NOMO-1 treated with DMSO at 0.1 percent for 48 hours (cell line): Measurements from ENCODE around the gene SRBD1.

Experiments
- DNase-seq: peaks from one replicate; lab custom pipeline; 2025; ENCODE audit not compliant: unreplicated experiment; lab: John Stamatoyannopoulos, UW

Gene SRBD1

GRCh38 chr2:45595721-45596435, 15.2 kb downstream of the SRBD1 start:
- no peak for DNase-seq

GRCh38 chr2:45591073-45591472, 20.0 kb downstream of the SRBD1 start:
- no peak for DNase-seq

GRCh38 chr2:45588158-45588829, 22.8 kb downstream of the SRBD1 start:
- DNase-seq: no peak

GRCh38 chr2:45586600-45586999, 24.5 kb downstream of the SRBD1 start:
- no peak for DNase-seq

GRCh38 chr2:45585267-45585861, 25.7 kb downstream of the SRBD1 start:
- peak; percentile 55 for DNase-seq

- DNase-seq: peak; percentile 76
Measured at GRCh38 chr2:45583977-45584376, 27.1 kb downstream of the SRBD1 start.

- DNase-seq: no peak
Measured at GRCh38 chr2:45582522-45582921, 28.5 kb downstream of the SRBD1 start.

GRCh38 chr2:45578056-45578843, 32.8 kb downstream of the SRBD1 start:
- DNase-seq: peak; percentile 59

- DNase-seq: no peak
Measured at GRCh38 chr2:45577441-45577840, 33.6 kb downstream of the SRBD1 start.

GRCh38 chr2:45575881-45576280, 35.2 kb downstream of the SRBD1 start:
- no peak for DNase-seq

GRCh38 chr2:45572979-45573378, 38.1 kb downstream of the SRBD1 start:
- no peak for DNase-seq

- no peak for DNase-seq
Measured at GRCh38 chr2:45571940-45572339, 39.1 kb downstream of the SRBD1 start.

GRCh38 chr2:45570671-45571334, 40.3 kb downstream of the SRBD1 start:
- DNase-seq: no peak

GRCh38 chr2:45568935-45569334, 42.1 kb downstream of the SRBD1 start:
- DNase-seq: no peak

GRCh38 chr2:45567974-45568789, 42.9 kb downstream of the SRBD1 start:
- peak; percentile 99 for DNase-seq

GRCh38 chr2:45567288-45567963, 43.6 kb downstream of the SRBD1 start:
- no peak for DNase-seq

- no peak for DNase-seq
Measured at GRCh38 chr2:45559436-45559835, 51.6 kb downstream of the SRBD1 start.

- no peak for DNase-seq
Measured at GRCh38 chr2:45554742-45555140, 56.3 kb downstream of the SRBD1 start.

- no peak for DNase-seq
Measured at GRCh38 chr2:45554073-45554741, 56.9 kb downstream of the SRBD1 start.
